ENCODE measurements around the gene GFOD2. TPM values are rescaled to one million over a fixed set of nuclear protein-coding genes. Genes with fewer than 3 reads are reported as not detected.

GFOD2 gene
- total RNA-seq, 2 experiments from 2014 or later, result 16.2 to 18.0 TPM

- Histone ChIP-seq H3K9me2 (ENCODE audit: insufficient read depth, low read length) (no peaks in the 10 kb centered on the region), H3K27ac (ENCODE audit: low read depth, low read length, poor library complexity, severe bottlenecking) (no peak overlapping the region), H2AFZ (ENCODE audit: low read length) (no peak overlapping the region), H3K4me3 (ENCODE audit: low read depth, low read length, poor library complexity, severe bottlenecking) (no peak overlapping the region), H3K36me3 (ENCODE audit: insufficient read depth, low read length) (no peaks in the 10 kb centered on the region), H3K4me1 (ENCODE audit: insufficient read depth, low read length, poor library complexity, severe bottlenecking) (peaks cover 16% of the 10 kb centered on the region), H3K79me2 (ENCODE audit: insufficient read depth, low read depth, low read length) (no peaks in the 10 kb centered on the region), H3K4me2 (ENCODE audit: low read length) (no peak overlapping the region), H4K20me1 (ENCODE audit: insufficient read depth, low read length) (no peaks in the 10 kb centered on the region), H3K9me3 (ENCODE audit: low read length) (no peaks in the 10 kb centered on the region)
- no TSS peak for BruUV-seq (replicated peaks)
- CTCF ChIA-PET (ENCODE audit: unreplicated experiment), result interaction anchor here (0.6 kb wide), 1 partner anchor 209 kb away, joined by 4 read pairs; no protein-coding TSS in a partner anchor
- TF ChIP-seq CTCF (conservative IDR thresholded peaks at IDR 0.05; ENCODE audit: low read length) (peak; percentile 94), EZH2phosphoT487 (IDR thresholded peaks at IDR 0.05; ENCODE audit: borderline replicate concordance, low read depth, low read length) (no peak)
- intact Hi-C loops (cut with micrococcal nuclease; ENCODE audit: unreplicated experiment), result loop anchor here (1.0 to 10.0 kb wide), 3 partner anchors 143 to 372 kb away; no protein-coding TSS in a partner anchor
- peak; percentile 80 for DNase-seq (ENCODE audit: low spot score)
- POLR2A ChIA-PET, result interaction anchor here (0.5 kb wide), 1 partner anchor 34 kb away, joined by 4 read pairs; no protein-coding TSS in a partner anchor
Measured at GRCh38 chr16:67672739-67673662, 46.1 kb downstream of the GFOD2 start.

GRCh38 chr16:67672306-67672705 lies 46.8 kb downstream of the GFOD2 start:
- ChIA-PET CTCF (ENCODE audit: unreplicated experiment) (interaction anchor here (0.7 to 1.0 kb wide), 2 partner anchors 152 to 446 kb away, joined by 3 read pairs; no protein-coding TSS in a partner anchor), POLR2A (interaction anchor here (0.5 kb wide), 1 partner anchor 34 kb away, joined by 4 read pairs; no protein-coding TSS in a partner anchor)
- BruUV-seq (replicated peaks), result no TSS peak
- intact Hi-C loops (cut with micrococcal nuclease; ENCODE audit: unreplicated experiment), result loop anchor here (1.0 to 10.0 kb wide), 3 partner anchors 144 to 372 kb away; no protein-coding TSS in a partner anchor
- H3K4me3 ChIP-seq (ENCODE audit: low read depth, low read length, poor library complexity, severe bottlenecking), result no peak overlapping the region
- peaks cover 23% of the 10 kb centered on the region for H3K4me1 ChIP-seq (ENCODE audit: insufficient read depth, low read length, poor library complexity, severe bottlenecking)
- H2AFZ ChIP-seq (ENCODE audit: low read length), result no peak overlapping the region
- H4K20me1 ChIP-seq (ENCODE audit: insufficient read depth, low read length), result no peaks in the 10 kb centered on the region
- H3K27ac ChIP-seq (ENCODE audit: low read depth, low read length, poor library complexity, severe bottlenecking), result no peak overlapping the region
- no peaks in the 10 kb centered on the region for H3K9me3 ChIP-seq (ENCODE audit: low read length)
- no peaks in the 10 kb centered on the region for H3K79me2 ChIP-seq (ENCODE audit: insufficient read depth, low read depth, low read length)
- H3K9me2 ChIP-seq (ENCODE audit: insufficient read depth, low read length), result no peaks in the 10 kb centered on the region
- H3K36me3 ChIP-seq (ENCODE audit: insufficient read depth, low read length), result no peaks in the 10 kb centered on the region
- no peak for DNase-seq (ENCODE audit: low spot score)
- H3K4me2 ChIP-seq (ENCODE audit: low read length), result no peak overlapping the region
- no peak for TF ChIP-seq CTCF (conservative IDR thresholded peaks at IDR 0.05; ENCODE audit: low read length)

All from OCI-LY7 (cell line).